A549 (cell line): ENCODE results near the gene WIZ. TPM values are rescaled to one million over a fixed set of nuclear protein-coding genes. Genes with fewer than 3 reads are reported as not detected.

Source experiments
- ATAC-seq, 2 experiments: fragments of 200-7000 bp in 1 of 2; fragments of >200 bp in 1 of 2; cut with Nextera tagmentation in 1 of 2; cut with Tn5 transposase in 1 of 2; 3 replicates each; pipeline versions ENCODE4 v1.8.0 to v1.9.1; 2018 to 2020; ENCODE audit warnings: mild to moderate bottlenecking in 1 of 2, moderate library complexity in 1 of 2
- CTCF ChIA-PET: fragments of 300-600 bp; sonication (Branson Sonifier 250); formaldehyde crosslinking; extraction: SDS; loops from one replicate; lab custom pipeline; 2021; ENCODE audit warnings: antibody characterized with exemption, inconsistent platforms; lab: Yijun Ruan, JAX
- POLR2A ChIA-PET: fragments of 350-600 bp; formaldehyde crosslinking; extraction: SDS; loops from one replicate; lab custom pipeline; 2021; ENCODE audit warnings: antibody characterized with exemption, inconsistent platforms; lab: Yijun Ruan, JAX
- DNase-seq, 2 experiments: peaks; one replicate each; pipeline versions ENCODE4 v3.0.0 to v3.0.0-alpha.2; 2011 to 2016; ENCODE audit warnings: low read depth in 1 of 2, low spot score in 1 of 2
- FAIRE-seq: peaks from 2 replicates; lab custom pipeline; 2011; peaks lifted over from hg19 to GRCh38; lab: Jason Lieb, UNC
- H3K27ac ChIP-seq, 2 experiments: fragments of >200 bp; sonication (Bioruptor Twin); formaldehyde crosslinking; 3 replicates each; pipeline ENCODE4 v1.5.1; 2016 to 2017
- H3K4me1 ChIP-seq: fragments of >200 bp; sonication (Bioruptor Twin); formaldehyde crosslinking; 3 replicates; pipeline ENCODE4 v1.6.1; 2016
- H3K4me2 ChIP-seq: fragments of >200 bp; sonication (Bioruptor Twin); formaldehyde crosslinking; 3 replicates; pipeline ENCODE4 v1.6.1; 2016
- H3K4me3 ChIP-seq: fragments of >200 bp; sonication (Bioruptor Twin); formaldehyde crosslinking; 3 replicates; pipeline ENCODE4 v1.5.1; 2016
- H3K9me3 ChIP-seq: fragments of >200 bp; sonication (Bioruptor Twin); formaldehyde crosslinking; 3 replicates; pipeline ENCODE4 v1.6.1; 2016
- ATOH8 ChIP-seq: fragments of 250-450 bp; sonication (Bioruptor Pico); IDR thresholded peaks from 2 replicates; pipeline ENCODE4 v1.5.0; 2020; ENCODE audit warnings: low read depth, mild to moderate bottlenecking, moderate library complexity
- BHLHE40 ChIP-seq: IDR thresholded peaks from 2 replicates; pipeline ENCODE4 v1.6.1; 2012; ENCODE audit warnings: low read depth, low read length, inconsistent platforms
- CBX2 ChIP-seq: fragments of 200-600 bp; sonication (generic); IDR thresholded peaks from 2 replicates; pipeline ENCODE4 v1.6.1; 2016; ENCODE audit warnings: low read depth, mild to moderate bottlenecking, borderline replicate concordance
- CBX8 ChIP-seq: fragments of 200-600 bp; sonication (generic); IDR thresholded peaks from 2 replicates; pipeline ENCODE4 v1.6.1; 2016
- CEBPB ChIP-seq, 2 experiments: fragments of >200 bp in 1 of 2; sonication (Bioruptor Twin) in 1 of 2; formaldehyde crosslinking in 1 of 2; IDR thresholded peaks; 2 replicates each; pipeline ENCODE4 v1.6.1; 2012 to 2016
- CHD2 ChIP-seq: fragments of 150-350 bp; IDR thresholded peaks from 2 replicates; pipeline ENCODE4 v1.6.1; 2014; ENCODE audit warnings: low read length; ENCODE audit not compliant: partially characterized antibody
- CHD4 ChIP-seq: fragments of 200-600 bp; sonication (generic); IDR thresholded peaks from 2 replicates; pipeline ENCODE4 v1.6.1; 2016; ENCODE audit warnings: antibody characterized with exemption, mild to moderate bottlenecking, borderline replicate concordance
- CTCF ChIP-seq: fragments of >200 bp; sonication (Bioruptor Twin); formaldehyde crosslinking; IDR thresholded peaks from 3 replicates; pipeline ENCODE4 v1.5.1; 2016
- E2F6 ChIP-seq: IDR thresholded peaks from 2 replicates; pipeline ENCODE4 v1.6.1; 2012; ENCODE audit warnings: low read depth, borderline replicate concordance
- EHF ChIP-seq: fragments of 250-450 bp; sonication (Bioruptor Pico); IDR thresholded peaks from 2 replicates; pipeline ENCODE4 v1.5.0; 2020; ENCODE audit warnings: mild to moderate bottlenecking
- EHMT2 ChIP-seq: fragments of 200-600 bp; sonication (generic); IDR thresholded peaks from 2 replicates; pipeline ENCODE4 v1.6.1; 2016; ENCODE audit warnings: antibody characterized with exemption, low read depth, mild to moderate bottlenecking, moderate library complexity
- FOSB ChIP-seq: fragments of 250-450 bp; sonication (Bioruptor Pico); IDR thresholded peaks from 2 replicates; pipeline ENCODE4 v1.5.0; 2020; ENCODE audit warnings: mild to moderate bottlenecking, moderate library complexity
- FOSL2 ChIP-seq, 2 experiments: fragments of 450-650 bp in 1 of 2; fragments of >200 bp in 1 of 2; sonication (Bioruptor Twin) in 1 of 2; formaldehyde crosslinking; IDR thresholded peaks; 2 replicates each; pipeline versions ENCODE4 v1.5.0 to v1.6.1; 2016 to 2020; ENCODE audit warnings: mild to moderate bottlenecking in 1 of 2, moderate library complexity in 1 of 2
- FOXS1 ChIP-seq: fragments of 250-450 bp; sonication (Bioruptor Pico); IDR thresholded peaks from 2 replicates; pipeline ENCODE4 v1.5.0; 2020; ENCODE audit warnings: mild to moderate bottlenecking, moderate library complexity
- GATA3 ChIP-seq: IDR thresholded peaks from 2 replicates; pipeline ENCODE4 v1.6.1; 2012; ENCODE audit warnings: borderline replicate concordance
- HDAC2 ChIP-seq: fragments of 200-600 bp; sonication (generic); IDR thresholded peaks from 2 replicates; pipeline ENCODE4 v1.6.1; 2016
- HMGXB4 ChIP-seq: fragments of 250-450 bp; sonication (Bioruptor Pico); IDR thresholded peaks from 2 replicates; pipeline ENCODE4 v1.5.0; 2021; ENCODE audit warnings: mild to moderate bottlenecking, moderate library complexity, borderline replicate concordance
- HOXB13 ChIP-seq: fragments of 250-450 bp; sonication (Bioruptor Pico); IDR thresholded peaks from 2 replicates; pipeline ENCODE4 v1.5.0; 2020; ENCODE audit warnings: low read depth, mild to moderate bottlenecking, moderate library complexity
- HOXB5 ChIP-seq: fragments of 250-450 bp; sonication (Bioruptor Pico); IDR thresholded peaks from 2 replicates; pipeline ENCODE4 v1.5.0; 2020; ENCODE audit warnings: mild to moderate bottlenecking, moderate library complexity
- JUN ChIP-seq, 2 experiments: fragments of >200 bp; sonication (Bioruptor Twin); formaldehyde crosslinking; IDR thresholded peaks; 2 replicates in 1 of 2; 3 replicates in 1 of 2; pipeline ENCODE4 v1.6.1; 2016 to 2017
- KDM1A ChIP-seq: fragments of 200-600 bp; sonication (generic); IDR thresholded peaks from 2 replicates; pipeline ENCODE4 v1.6.1; 2016; ENCODE audit warnings: low read depth, mild to moderate bottlenecking
- MAZ ChIP-seq: fragments of 150-350 bp; IDR thresholded peaks from 2 replicates; pipeline ENCODE4 v1.6.1; 2014; ENCODE audit warnings: antibody characterized with exemption, low read depth, low read length, borderline replicate concordance
- NFE2L2 ChIP-seq: fragments of 150-350 bp; conservative IDR thresholded peaks from 2 replicates; pipeline ENCODE4 v1.6.1; 2014; ENCODE audit warnings: low read length
- NPAS2 ChIP-seq: fragments of 250-450 bp; sonication (Bioruptor Pico); IDR thresholded peaks from 2 replicates; pipeline ENCODE4 v1.8.0; 2022; ENCODE audit warnings: mild to moderate bottlenecking, moderate library complexity, borderline replicate concordance
- NR3C1 ChIP-seq: fragments of >200 bp; sonication (Bioruptor Twin); formaldehyde crosslinking; IDR thresholded peaks from 3 replicates; pipeline ENCODE4 v1.6.1; 2017
- PBX3 ChIP-seq: IDR thresholded peaks from 2 replicates; pipeline ENCODE4 v1.6.1; 2012
- POLR2A ChIP-seq: IDR thresholded peaks from 2 replicates; pipeline ENCODE4 v1.6.1; 2012; ENCODE audit warnings: mild to moderate bottlenecking, low read length
- POLR2AphosphoS2 ChIP-seq: conservative IDR thresholded peaks from 2 replicates; pipeline ENCODE4 v1.6.1; 2012; ENCODE audit warnings: low read length, improper control_type of control experiment, inconsistent platforms
- RAD21 ChIP-seq, 2 experiments: fragments of >200 bp in 1 of 2; sonication (Bioruptor Twin) in 1 of 2; formaldehyde crosslinking in 1 of 2; IDR thresholded peaks in 1 of 2; conservative IDR thresholded peaks in 1 of 2; 2 replicates in 1 of 2; 3 replicates in 1 of 2; pipeline ENCODE4 v1.6.1; 2012 to 2018; ENCODE audit warnings: inconsistent platforms in 1 of 2
- RCOR1 ChIP-seq: fragments of 150-350 bp; IDR thresholded peaks from 2 replicates; pipeline ENCODE4 v1.6.1; 2014; ENCODE audit warnings: antibody characterized with exemption, low read length, low read depth
- RFX5 ChIP-seq: fragments of 450-650 bp; IDR thresholded peaks from 2 replicates; pipeline ENCODE4 v1.7.1; 2014; ENCODE audit warnings: antibody characterized with exemption, mild to moderate bottlenecking, moderate library complexity
- RNF2 ChIP-seq: fragments of 200-600 bp; sonication (generic); IDR thresholded peaks from 2 replicates; pipeline ENCODE4 v1.6.1; 2016; ENCODE audit warnings: low read depth, mild to moderate bottlenecking, antibody characterized with exemption, moderate library complexity, borderline replicate concordance
- SMC3 ChIP-seq: fragments of >200 bp; sonication (Bioruptor Twin); formaldehyde crosslinking; IDR thresholded peaks from 3 replicates; pipeline ENCODE4 v1.6.1; 2018; ENCODE audit warnings: inconsistent platforms
- SREBF2 ChIP-seq: fragments of 450-650 bp; IDR thresholded peaks from 2 replicates; pipeline ENCODE4 v1.6.1; 2014; ENCODE audit warnings: mild to moderate bottlenecking, moderate library complexity
- ZC3H11A ChIP-seq: fragments of 450-650 bp; IDR thresholded peaks from 2 replicates; pipeline ENCODE4 v1.6.1; 2014; ENCODE audit warnings: antibody characterized with exemption, mild to moderate bottlenecking
- ZNF302 ChIP-seq: fragments of 250-450 bp; sonication (Bioruptor Pico); IDR thresholded peaks from 2 replicates; pipeline ENCODE4 v1.9.0; 2021; ENCODE audit warnings: inconsistent platforms, mild to moderate bottlenecking, moderate library complexity
- WGBS: methylation state at CpG from one replicate; pipeline ENCODE4 v1.1.6; 2017; ENCODE audit errors: missing lambda C conversion rate; 5-methylcytosine and 5-hydroxymethylcytosine counted together
- polyA plus RNA-seq, 4 experiments: library from polyadenylated mRNA; depleted of rRNA in 3 of 4; stranded (reverse); fragments of >200 nt; fragmentation: RNase III in 1 of 4; extraction: RNeasy Plus Mini Kit Qiagen cat#74134 plus additional on column Dnase treatment in 1 of 4; gene quantifications; 2 replicates in 3 of 4; 3 replicates in 1 of 4; pipeline ENCODE4 v1.2.3, GENCODE V29; 2011 to 2017

The WIZ gene
- polyA plus RNA-seq, 2 of the 4 experiments (the other 2 are of a cell fraction), result 3.7 to 15.1 TPM

- peak; percentile 92 to 93 for ATAC-seq
- no peak for FAIRE-seq
- TF ChIP-seq SMC3, result no peak
- TF ChIP-seq EHF (CRISPR knock-in tag), result no peak
- no peak for TF ChIP-seq NFE2L2
- no peak for TF ChIP-seq CHD2
- TF ChIP-seq RFX5, result peak; percentile 37; the same call in 1 of the 2 replicates
- TF ChIP-seq FOSB (CRISPR knock-in tag), result no peak
- no peak for TF ChIP-seq ZNF302 (CRISPR knock-in tag)
- peak; percentile 89 for TF ChIP-seq PBX3
- TF ChIP-seq NR3C1, result no peak
- TF ChIP-seq CTCF, result no peak
- no peak for TF ChIP-seq HMGXB4 (CRISPR knock-in tag)
- TF ChIP-seq CEBPB (IDR thresholded peaks at IDR 0.05), result no peak
- no peak for TF ChIP-seq KDM1A
- peak in 1 of 2 experiments; percentile 59; a peak in 2 of 5 replicates for TF ChIP-seq JUN (IDR thresholded peaks at IDR 0.05)
- no peak for TF ChIP-seq EHMT2
- TF ChIP-seq FOXS1 (CRISPR knock-in tag), result no peak
- TF ChIP-seq FOSL2 (IDR thresholded peaks at IDR 0.05), result no peak
- no peak for TF ChIP-seq FOSL2 (CRISPR knock-in tag; IDR thresholded peaks at IDR 0.05)
- no peak for TF ChIP-seq BHLHE40
- TF ChIP-seq E2F6, result no peak
- TF ChIP-seq POLR2AphosphoS2, result peak; percentile 86; the same call in 1 of the 2 replicates
- no peak for TF ChIP-seq SREBF2
- TF ChIP-seq RCOR1, result no peak
- no peak for TF ChIP-seq HOXB5
- TF ChIP-seq RAD21 (conservative IDR thresholded peaks at IDR 0.05 in 1 of 2, IDR thresholded peaks at IDR 0.05 in 1 of 2), result no peak
- no peak for TF ChIP-seq HDAC2
- no peak for TF ChIP-seq CHD4
- TF ChIP-seq POLR2A, result peak; percentile 53
- TF ChIP-seq CBX2, result no peak
- TF ChIP-seq CBX8, result no peak
- TF ChIP-seq ZC3H11A, result no peak
- no peak for TF ChIP-seq NPAS2
- TF ChIP-seq MAZ, result no peak
- no peak for TF ChIP-seq GATA3
- no peak for TF ChIP-seq ATOH8
- TF ChIP-seq RNF2, result no peak
- no peak for TF ChIP-seq HOXB13 (CRISPR knock-in tag)
These were observed 70.4 kb downstream of the WIZ start, which contains the start of gene AKAP8 for GRCh38 chr19:15379083-15379998. TSS of gene AKAP8 (minus strand) at chr19:15379787. CDS start at chr19:15379731, 56 bp downstream.

More at GRCh38 chr19:15379083-15379998, 70.4 kb downstream of the WIZ start, which contains the start of gene AKAP8:
- peak within 1 kb of the TSS; percentile 99 for H3K27ac ChIP-seq
- H3K4me3 ChIP-seq, result peak within 1 kb of the TSS; percentile 69
- H3K4me2 ChIP-seq, result peak within 1 kb of the TSS; percentile 91
- peaks cover 22% of the 10 kb centered on the region for H3K4me1 ChIP-seq
- H3K9me3 ChIP-seq, result no peaks in the 10 kb centered on the region
- CTCF ChIA-PET, result interaction anchor here (0.7 to 2.0 kb wide), 7 partner anchors 12 to 202 kb away, joined by 3 to 12 read pairs (median 3); partner anchors contain the start of gene AKAP8L
- POLR2A ChIA-PET, result interaction anchor here (0.6 to 2.4 kb wide), 11 partner anchors 20 to 172 kb away, joined by 3 to 34 read pairs (median 3); partner anchors contain the start of genes AKAP8L and BRD4
- 0% methylated on average over 13 of the region's 111 CpGs for WGBS
- peak; percentile 92 to 98 for DNase-seq
